GM12878 (cell line): ENCODE results near the gene CAMTA2. TPM values are rescaled to one million over a fixed set of nuclear protein-coding genes. Genes with fewer than 3 reads are reported as not detected.

ENCODE experiments used
- BACH1 ChIP-seq: fragments of 450-650 bp; IDR thresholded peaks from 2 replicates; pipeline ENCODE4 v1.6.1; 2017; ENCODE audit warnings: mild to moderate bottlenecking, borderline replicate concordance
- CBFB ChIP-seq: IDR thresholded peaks from 2 replicates; pipeline ENCODE4 v1.6.1; 2016; ENCODE audit warnings: antibody characterized with exemption, low read depth
- CREM ChIP-seq: IDR thresholded peaks from 2 replicates; pipeline ENCODE4 v1.6.1; 2014; ENCODE audit warnings: antibody characterized with exemption, low read depth
- CTCF ChIP-seq, 3 experiments: IDR thresholded peaks in 2 of 3; conservative IDR thresholded peaks in 1 of 3; 2 replicates each; pipeline ENCODE4 v1.5.1; 2011; ENCODE audit warnings: low read depth in 3 of 3, low read length in 3 of 3, mild to moderate bottlenecking in 3 of 3, control low read depth in 2 of 3, moderate library complexity in 2 of 3, inconsistent platforms in 1 of 3, mixed read lengths in 1 of 3; ENCODE audit not compliant: control insufficient read depth in 2 of 3, insufficient read depth in 1 of 3; ENCODE audit errors: extremely low read depth in 1 of 3
- EED ChIP-seq: sonication (generic); IDR thresholded peaks from 2 replicates; pipeline ENCODE4 v1.6.1; 2016; ENCODE audit warnings: antibody characterized with exemption, low read depth
- ETV6 ChIP-seq, 2 experiments: fragments of 450-650 bp in 1 of 2; IDR thresholded peaks in 1 of 2; conservative IDR thresholded peaks in 1 of 2; 2 replicates each; pipeline ENCODE4 v1.6.1; 2014; ENCODE audit warnings: antibody characterized with exemption in 1 of 2, borderline replicate concordance in 1 of 2, low read depth in 1 of 2, mild to moderate bottlenecking in 1 of 2, moderate library complexity in 1 of 2
- FOXK2 ChIP-seq: fragments of 450-650 bp; IDR thresholded peaks from 2 replicates; pipeline ENCODE4 v1.6.1; 2017; ENCODE audit warnings: mild to moderate bottlenecking, moderate library complexity
- HDAC6 ChIP-seq: fragments of 200-600 bp; sonication (generic); IDR thresholded peaks from one replicate; pipeline ENCODE4 v1.8.0; 2017; ENCODE audit warnings: antibody characterized with exemption; ENCODE audit not compliant: unreplicated experiment
- HDGF ChIP-seq: fragments of 450-650 bp; IDR thresholded peaks from 2 replicates; pipeline ENCODE4 v1.6.1; 2016; ENCODE audit warnings: antibody characterized with exemption
- IKZF2 ChIP-seq, 2 experiments: fragments of 450-650 bp; IDR thresholded peaks; 2 replicates each; pipeline ENCODE4 v1.6.1; 2017; ENCODE audit warnings: mild to moderate bottlenecking in 2 of 2, moderate library complexity in 2 of 2
- IRF3 ChIP-seq: fragments of 450-650 bp; IDR thresholded peaks from 2 replicates; pipeline ENCODE4 v1.6.1; 2014; ENCODE audit warnings: mild to moderate bottlenecking
- NKRF ChIP-seq: fragments of 450-650 bp; conservative IDR thresholded peaks from 2 replicates; pipeline ENCODE4 v1.6.1; 2017; ENCODE audit warnings: mild to moderate bottlenecking, moderate library complexity
- NR2C1 ChIP-seq: fragments of 450-650 bp; IDR thresholded peaks from 2 replicates; pipeline ENCODE4 v1.6.1; 2017; ENCODE audit warnings: antibody characterized with exemption, mild to moderate bottlenecking, moderate library complexity
- NRF1 ChIP-seq: conservative IDR thresholded peaks from 2 replicates; pipeline ENCODE4 v1.6.1; 2011; ENCODE audit warnings: mild to moderate bottlenecking, low read depth, low read length, improper control_type of control experiment
- RAD51 ChIP-seq: fragments of 450-650 bp; IDR thresholded peaks from 2 replicates; pipeline ENCODE4 v1.6.1; 2016; ENCODE audit warnings: moderate library complexity, mild to moderate bottlenecking, inconsistent platforms
- RBBP5 ChIP-seq: fragments of 200-600 bp; sonication (generic); conservative IDR thresholded peaks from 2 replicates; pipeline ENCODE4 v1.6.1; 2016
- SREBF2 ChIP-seq: IDR thresholded peaks from 2 replicates; pipeline ENCODE4 v1.6.1; 2012; ENCODE audit warnings: mild to moderate bottlenecking, low read length
- USF2 ChIP-seq: IDR thresholded peaks from 2 replicates; pipeline ENCODE4 v1.6.1; 2011; ENCODE audit warnings: low read depth, low read length, improper control_type of control experiment, borderline replicate concordance
- ZNF384 ChIP-seq: IDR thresholded peaks from 2 replicates; pipeline ENCODE4 v1.6.1; 2012; ENCODE audit warnings: low read depth, mild to moderate bottlenecking, low read length, improper control_type of control experiment, borderline replicate concordance
- ZNF622 ChIP-seq: fragments of 450-650 bp; IDR thresholded peaks from 2 replicates; pipeline ENCODE4 v1.6.1; 2017; ENCODE audit warnings: mild to moderate bottlenecking, inconsistent platforms
- ZNF687 ChIP-seq: fragments of 450-650 bp; IDR thresholded peaks from 2 replicates; pipeline ENCODE4 v1.6.1; 2017; ENCODE audit warnings: mild to moderate bottlenecking, moderate library complexity
- polyA plus RNA-seq, 11 experiments: library from polyadenylated mRNA; depleted of rRNA in 4 of 11; unstranded in 6 of 11; stranded (reverse) in 5 of 11; fragments of >200 nt; fragmentation: Nextera tagmentation in 4 of 11; fragmentation: Illumina TruSeq in 1 of 11; extraction: Ambion mirVana in 4 of 11; extraction: Trizol in 1 of 11; gene quantifications; 1 replicate in 1 of 11; 2 replicates in 10 of 11; pipeline versions ENCODE4 v1.2.1 to v1.2.3, GENCODE V29; 2011 to 2016; ENCODE audit warnings: inconsistent platforms in 2 of 11, missing spikeins in 2 of 11, low read depth in 1 of 11
- total RNA-seq, 4 experiments: library from RNA; depleted of rRNA in 3 of 4; stranded (reverse); fragments of >200 nt in 3 of 4; fragmentation: Illumina TruSeq in 1 of 4; extraction: Trizol in 1 of 4; gene quantifications; 2 replicates each; pipeline versions ENCODE4 v1.2.1 to v1.2.3, GENCODE V29; 2013 to 2021

The CAMTA2 gene
- total and polyA plus RNA-seq, 10 of the 15 experiments (the other 5 are each of a cell fraction or from before 2014, with no cell fraction given): 0.42 to 29.3 (median 11.2) TPM

- TF ChIP-seq RAD51 (no peak), EED (no peak; the same call in 1 of the 2 replicates), IKZF2 (IDR thresholded peaks at IDR 0.05) (peak in 1 of 2 experiments; percentile 98; a peak in 3 of 4 replicates), USF2 (no peak), NR2C1 (0 out of 2 replicates have a peak, but pooled peaks have one; percentile 27), BACH1 (peak; percentile 83; the same call in 1 of the 2 replicates), IRF3 (no peak), SREBF2 (no peak), CREM (no peak), ETV6 (conservative IDR thresholded peaks at IDR 0.05 in 1 of 2, IDR thresholded peaks at IDR 0.05 in 1 of 2; ENCODE audit: borderline replicate concordance in 1 of 2, low read depth in 1 of 2) (no peak), NRF1 (peak; percentile 87), CBFB (peak; percentile 99), NKRF (peak; percentile 78), HDGF (peak; percentile 75; the same call in 1 of the 2 replicates), CTCF (IDR thresholded peaks at IDR 0.05 in 2 of 3, conservative IDR thresholded peaks at IDR 0.05 in 1 of 3; ENCODE audit: control insufficient read depth in 2 of 3, extremely low read depth in 1 of 3, insufficient read depth in 1 of 3, low read depth in 3 of 3, low read length in 3 of 3) (no peak), ZNF384 (no peak), HDAC6 (no peak), FOXK2 (peak; percentile 70), RBBP5 (no peak), ZNF622 (no peak), ZNF687 (peak; percentile 74)
Measured at GRCh38 chr17:4939796-4940554, 47.5 kb downstream of the CAMTA2 start, which contains the start of the genes RNF167 and SLC25A11 (continued).
